Measurements from ENCODE around the gene ATF5.
A peak's percentile ranks its signal among the peaks of the same experiment; 100 is the strongest.
"Not testable (repeated sequence)": the region's sequence is repeated elsewhere in the genome, so short reads cannot be mapped to it uniquely, and the experiment has no call there.

The ATF5 gene

GRCh38 chr19:49923055-49924003 lies 5.7 kb upstream of the ATF5 start:
- DNase-seq, result no peak
- ATAC-seq, result no peak

GRCh38 chr19:49924004-49924880 lies 4.8 kb upstream of the ATF5 start:
- DNase-seq (no peak), ATAC-seq (no peak)

- not testable (repeated sequence) for ATAC-seq, DNase-seq
Observed at GRCh38 chr19:49924881-49925210, 4.2 kb upstream of the ATF5 start.

GRCh38 chr19:49925486-49925885 lies 3.5 kb upstream of the ATF5 start:
- ATAC-seq, result no peak

GRCh38 chr19:49926515-49926914 lies 2.5 kb upstream of the ATF5 start:
- ATAC-seq, result no peak
- DNase-seq, result no peak

More at GRCh38 chr19:49925486-49925885, 3.5 kb upstream of the ATF5 start:
- DNase-seq, result no peak

- DNase-seq (no peak), ATAC-seq (no peak)
Observed at GRCh38 chr19:49927526-49928264, 1.3 kb upstream of the ATF5 start.

- DNase-seq, result peak; percentile 93
- ATAC-seq, result peak; percentile 89
Observed at GRCh38 chr19:49929611-49930482, 842 bp downstream of the ATF5 start.

- DNase-seq (no peak), ATAC-seq (no peak)
Observed at GRCh38 chr19:49930483-49931011, 1.5 kb downstream of the ATF5 start.

GRCh38 chr19:49931293-49932040 lies 2.5 kb downstream of the ATF5 start:
- no peak for ATAC-seq
- DNase-seq, result no peak

- DNase-seq (no peak), ATAC-seq (no peak)
Observed at GRCh38 chr19:49932041-49932451, 3.0 kb downstream of the ATF5 start.

GRCh38 chr19:49932731-49933131 lies 3.7 kb downstream of the ATF5 start:
- DNase-seq (peak; percentile 45), ATAC-seq (no peak)

GRCh38 chr19:49933643-49934042 lies 4.6 kb downstream of the ATF5 start:
- DNase-seq, result no peak
- ATAC-seq, result no peak

- ATAC-seq, result no peak
Observed at GRCh38 chr19:49936549-49936948, 7.5 kb downstream of the ATF5 start.

GRCh38 chr19:49937750-49938381 lies 8.9 kb downstream of the ATF5 start:
- DNase-seq, result peak; percentile 90
- peak; percentile 76 for ATAC-seq

More at GRCh38 chr19:49936549-49936948, 7.5 kb downstream of the ATF5 start:
- no peak for DNase-seq

GRCh38 chr19:49938662-49939061 lies 9.7 kb downstream of the ATF5 start:
- no peak for ATAC-seq
- no peak for DNase-seq

- no peak for DNase-seq
- no peak for ATAC-seq
Observed at GRCh38 chr19:49939721-49940481, 10.9 kb downstream of the ATF5 start.

GRCh38 chr19:49940482-49940791 lies 11.4 kb downstream of the ATF5 start:
- DNase-seq (no peak), ATAC-seq (no peak)

GRCh38 chr19:49944567-49944966 lies 15.6 kb downstream of the ATF5 start:
- not testable (repeated sequence) for DNase-seq
- ATAC-seq, result peak; percentile 89

GRCh38 chr19:49946415-49946814 lies 17.4 kb downstream of the ATF5 start:
- DNase-seq, result no peak
- no peak for ATAC-seq

Measured in stimulated activated naive CD8-positive, alpha-beta T cell treated with anti-CD3 and anti-CD28 coated beads, Interleukin-15, Interleukin-2, amounts not matched to agents 100 U/mL and 50 U/mL, for 24 hours (primary cell).